Kidney (tissue), 14 donors: Measurements from ENCODE around the gene DNMT3L. TPM values are rescaled to one million over a fixed set of nuclear protein-coding genes. Genes with fewer than 3 reads are reported as not detected.
A peak's percentile ranks its signal among the peaks of the same experiment; 100 is the strongest.

Experiments used
- DNase-seq, 5 donors: peaks; one replicate each; pipeline ENCODE4 v3.0.0-alpha.2; 2013 to 2020
- FAIRE-seq: peaks from 2 replicates; lab custom pipeline; 2012; peaks lifted over from hg19 to GRCh38; lab: Jason Lieb, UNC
- H3K27ac ChIP-seq, 2 donors: one replicate each; pipeline ENCODE4 v1.7.0; 2013; ENCODE audit warnings: low read depth in 2 of 2, low read length in 2 of 2, inconsistent platforms in 1 of 2
- H3K27me3 ChIP-seq: one replicate; pipeline ENCODE4 v1.7.1; 2013; ENCODE audit warnings: low read length, inconsistent platforms; ENCODE audit not compliant: control insufficient read depth, insufficient read depth
- H3K36me3 ChIP-seq, 3 donors: one replicate each; pipeline versions ENCODE4 v1.7.0 to v1.7.1; 2013; ENCODE audit warnings: low read length in 3 of 3, control low read depth in 1 of 3, inconsistent platforms in 1 of 3; ENCODE audit not compliant: insufficient read depth in 3 of 3, control insufficient read depth in 2 of 3
- H3K4me1 ChIP-seq, 3 donors: one replicate each; pipeline versions ENCODE4 v1.7.0 to v1.7.1; 2013; ENCODE audit warnings: low read length in 3 of 3, inconsistent platforms in 1 of 3, low read depth in 1 of 3; ENCODE audit not compliant: control insufficient read depth in 2 of 3, insufficient read depth in 2 of 3
- H3K4me3 ChIP-seq, 3 donors: one replicate each; pipeline versions ENCODE4 v1.7.0 to v1.8.1; 2013; ENCODE audit warnings: low read length in 3 of 3, control low read depth in 1 of 3, inconsistent platforms in 1 of 3
- H3K9ac ChIP-seq, 3 donors: one replicate each; pipeline versions ENCODE4 v1.7.0 to v1.7.1; 2013; ENCODE audit warnings: low read length in 3 of 3, control low read depth in 1 of 3, inconsistent platforms in 1 of 3
- H3K9me3 ChIP-seq, 3 donors: one replicate each; pipeline versions ENCODE4 v1.7.0 to v1.7.1; 2013; ENCODE audit warnings: low read length in 3 of 3, control low read depth in 1 of 3, inconsistent platforms in 1 of 3; ENCODE audit not compliant: control insufficient read depth in 2 of 3, insufficient read depth in 1 of 3
- CTCF ChIP-seq: IDR thresholded peaks from 3 replicates; pipeline ENCODE4 v1.5.1; 2012; ENCODE audit warnings: mild to moderate bottlenecking, moderate library complexity, borderline replicate concordance; ENCODE audit not compliant: insufficient read depth; ENCODE audit errors: extremely low read depth
- intact Hi-C: fragments of 100-400 bp; cut with DNase I; formaldehyde crosslinking; loops from one replicate; pipeline ENCODE4 v1.11.1; 2022
- polyA plus RNA-seq: library from polyadenylated mRNA; stranded (reverse); fragments of 350-450 nt; fragmentation: Illumina TruSeq; extraction: RNeasy Lipid Tissue Mini Kit (QIAGEN cat#74804); gene quantifications from one replicate; pipeline ENCODE4 v1.2.3, GENCODE V29; 2014; ENCODE audit warnings: low read depth, low replicate concordance; ENCODE audit not compliant: insufficient read depth
- total RNA-seq: library from RNA; stranded (reverse); fragmentation: NEBNext Ultra II Directional; extraction: Animal tissue kit (Norgen Biotek cat#: 25700); gene quantifications from one replicate; pipeline ENCODE4 v1.2.1, GENCODE V29; 2021
- donor health status: control.
- donor health status: control.
- donor health status: control.
- donor health status: control.
- donor health status: control.
- donor health status: DM: yes; HTN: yes; CAD: no.
- donor health status: Normal renal cell carcinoma (clear cell type).

The DNMT3L gene
- total and polyA plus RNA-seq, 2 donors from 2014 or later: 0.47 TPM; not detected in 1

- H3K4me3 ChIP-seq: no peak overlapping the region
- H3K9me3 ChIP-seq: no peaks in the 10 kb centered on the region
- peaks cover 0 to 36% (median 9%) of the 10 kb centered on the region in 3 donors for H3K4me1 ChIP-seq
- H3K9ac ChIP-seq: no peak overlapping the region
- TF ChIP-seq CTCF: no peak
- FAIRE-seq (no peak), DNase-seq (no peak)
- H3K27ac ChIP-seq: no peak overlapping the region
- intact Hi-C loops: no loop called here
- H3K27me3 ChIP-seq: no peaks in the 10 kb centered on the region
- no peaks in the 10 kb centered on the region for H3K36me3 ChIP-seq
These were observed 36.6 kb upstream of the DNMT3L start for GRCh38 chr21:44298301-44298700.

- Histone ChIP-seq H3K9ac (no peak overlapping the region), H3K27me3 (no peaks in the 10 kb centered on the region), H3K4me1 (peaks cover 0 to 36% (median 7%) of the 10 kb centered on the region in 3 donors), H3K9me3 (no peaks in the 10 kb centered on the region), H3K4me3 (no peak overlapping the region), H3K36me3 (no peaks in the 10 kb centered on the region), H3K27ac (no peak overlapping the region)
- FAIRE-seq: no peak
- TF ChIP-seq CTCF: peak; percentile 92
- intact Hi-C loops: no loop called here
- DNase-seq: peak; percentile 90 to 95 (median 92)
These were observed 36.0 kb upstream of the DNMT3L start for GRCh38 chr21:44297525-44298290.

GRCh38 chr21:44296916-44297315 lies 35.2 kb upstream of the DNMT3L start:
- H3K9me3 ChIP-seq: no peaks in the 10 kb centered on the region
- H3K4me3 ChIP-seq: no peak overlapping the region
- H3K36me3 ChIP-seq: no peaks in the 10 kb centered on the region
- no peak for TF ChIP-seq CTCF
- intact Hi-C loops: no loop called here
- H3K27ac ChIP-seq: no peak overlapping the region
- FAIRE-seq (no peak), DNase-seq (no peak)
- H3K4me1 ChIP-seq: peaks cover 0 to 28% (median 0%) of the 10 kb centered on the region in 3 donors
- no peaks in the 10 kb centered on the region for H3K27me3 ChIP-seq
- no peak overlapping the region for H3K9ac ChIP-seq
